Measurements from ENCODE around the gene ABI2. TPM values are rescaled to one million over a fixed set of nuclear protein-coding genes. Genes with fewer than 3 reads are reported as not detected.
"Not testable (repeated sequence)": the region's sequence is repeated elsewhere in the genome, so short reads cannot be mapped to it uniquely, and the experiment has no call there.

The ABI2 gene
- total RNA-seq, result 27.5 and 32.7 TPM in 2 replicates

DNA sequence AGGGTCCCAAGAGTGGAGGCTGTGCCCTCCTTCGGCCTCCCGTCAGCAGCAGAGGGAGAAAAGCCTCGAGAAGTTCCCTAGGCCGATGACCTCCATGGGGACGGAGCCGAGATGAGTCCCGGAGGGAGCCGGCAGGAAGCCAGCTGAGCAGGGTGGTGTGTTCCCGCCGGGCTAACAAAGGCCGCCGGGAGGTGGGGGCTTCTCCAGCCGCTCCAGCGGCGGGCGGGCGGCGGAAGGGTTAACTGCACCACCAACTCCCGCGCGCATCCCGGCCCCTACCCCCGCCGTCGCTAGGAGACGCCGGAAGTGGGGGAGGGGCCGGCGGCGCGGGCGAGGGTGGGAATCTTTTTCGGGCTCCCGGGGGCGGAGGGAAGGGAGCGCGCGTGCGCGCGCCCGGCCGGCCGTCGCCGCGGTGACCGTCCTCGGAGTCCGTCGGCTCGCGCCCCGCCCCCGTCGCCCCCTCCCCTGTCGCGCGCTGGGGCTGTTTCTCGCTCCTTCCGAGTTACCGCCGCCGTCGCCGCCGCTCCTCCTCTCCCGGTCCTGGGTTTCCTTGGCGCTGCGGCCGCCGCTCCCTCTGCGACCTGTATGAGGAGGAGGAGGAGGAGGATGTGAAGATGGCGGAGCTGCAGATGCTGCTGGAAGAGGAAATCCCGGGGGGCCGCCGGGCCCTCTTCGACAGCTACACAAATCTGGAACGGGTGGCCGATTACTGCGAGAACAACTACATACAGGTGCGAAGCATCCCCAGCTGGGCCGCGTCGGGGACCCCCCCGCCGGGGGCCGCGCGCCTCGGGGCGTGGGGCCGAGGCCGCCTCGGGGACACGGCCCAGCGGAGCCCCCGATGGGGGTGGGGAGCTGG lies at the start of gene ABI2:
TSS of gene ABI2 (plus strand) at position 494 of the 859 bp plus-strand sequence. CDS start at position 615, 121 bp downstream.
- DNase-seq, result peak; percentile 91
- H3K4me3 Mint-ChIP-seq, result peak within 1 kb of the TSS; percentile 91
- peaks cover 20% of the 10 kb centered on the region for H3K4me1 Mint-ChIP-seq
- intact Hi-C loops (cut with micrococcal nuclease), result loop anchor here (1.0 to 10.0 kb wide), 2 partner anchors 89 to 487 kb away; partner anchors contain the start of gene CYP20A1
- H3K27me3 Mint-ChIP-seq, result no peaks in the 10 kb centered on the region
- no peaks in the 10 kb centered on the region for H3K9me3 Mint-ChIP-seq
- peak within 1 kb of the TSS; percentile 86 for H3K27ac Mint-ChIP-seq
- H3K36me3 Mint-ChIP-seq (ENCODE audit: low read depth), result peaks cover 2% of the 10 kb centered on the region

DNA sequence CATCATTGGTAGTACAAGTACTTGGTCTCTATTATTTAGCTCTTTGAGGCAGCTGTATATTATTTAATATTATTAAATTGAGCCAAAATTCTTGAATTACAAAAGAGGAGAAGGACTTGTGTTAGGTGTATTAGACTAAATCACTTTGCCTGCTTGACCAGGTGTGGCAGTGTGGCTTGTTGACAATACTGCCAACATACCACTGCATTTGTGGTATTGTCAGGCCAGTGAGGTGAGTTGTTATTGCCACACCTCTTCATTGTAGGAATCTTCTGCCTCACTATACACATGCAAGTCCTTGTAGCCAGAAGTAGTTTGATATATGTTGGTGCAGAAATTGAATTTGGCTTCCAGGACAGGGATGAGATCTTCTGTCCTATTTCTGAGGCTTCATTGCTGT lies 48.9 kb upstream of the ABI2 start:
- H3K9me3 Mint-ChIP-seq, result no peaks in the 10 kb centered on the region

DNA sequence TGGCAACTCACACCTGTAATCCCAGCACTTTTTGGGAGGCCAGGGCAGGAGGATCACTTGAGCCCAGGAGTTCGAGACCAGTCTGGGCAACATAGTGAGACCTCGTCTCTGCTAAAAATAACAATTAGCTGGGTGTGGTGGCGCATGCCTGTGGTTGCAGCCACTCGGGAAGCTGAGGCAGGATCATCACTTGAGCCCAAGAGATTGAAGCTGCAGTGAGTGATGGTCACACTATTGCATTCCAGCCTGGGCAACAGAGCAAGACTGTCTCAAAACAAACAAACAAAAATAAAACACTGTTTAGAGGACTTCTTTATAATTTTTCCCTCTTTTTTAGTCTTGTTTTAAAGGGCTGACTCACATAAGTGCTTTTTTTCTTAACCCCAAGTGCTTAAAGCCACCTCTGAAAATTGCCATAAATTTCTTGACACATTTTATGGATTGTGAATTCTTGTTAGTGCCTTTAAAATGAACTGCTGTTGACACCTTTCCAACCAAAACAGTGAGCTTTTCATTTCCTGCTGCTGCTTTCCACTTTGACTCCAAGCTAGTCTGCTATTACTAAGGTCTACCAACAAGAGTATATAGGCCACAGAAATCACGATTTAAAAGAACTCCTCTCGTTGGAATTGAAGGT lies 47.6 kb upstream of the ABI2 start:
- Mint-ChIP-seq H3K9me3 (no peaks in the 10 kb centered on the region), H3K4me1 (no peaks in the 10 kb centered on the region), H3K4me3 (no peak overlapping the region), H3K36me3 (ENCODE audit: low read depth) (peaks cover 43% of the 10 kb centered on the region), H3K27me3 (no peaks in the 10 kb centered on the region), H3K27ac (no peak overlapping the region)
- no peak for DNase-seq
- intact Hi-C loops (cut with micrococcal nuclease), result no loop called here

More for the DNA sequence above, 48.9 kb upstream of the ABI2 start:
- Mint-ChIP-seq H3K4me3 (no peak overlapping the region), H3K27me3 (no peaks in the 10 kb centered on the region), H3K36me3 (ENCODE audit: low read depth) (peaks cover 39% of the 10 kb centered on the region), H3K27ac (no peak overlapping the region), H3K4me1 (no peaks in the 10 kb centered on the region)
- intact Hi-C loops (cut with micrococcal nuclease), result no loop called here
- DNase-seq, result no peak

DNA sequence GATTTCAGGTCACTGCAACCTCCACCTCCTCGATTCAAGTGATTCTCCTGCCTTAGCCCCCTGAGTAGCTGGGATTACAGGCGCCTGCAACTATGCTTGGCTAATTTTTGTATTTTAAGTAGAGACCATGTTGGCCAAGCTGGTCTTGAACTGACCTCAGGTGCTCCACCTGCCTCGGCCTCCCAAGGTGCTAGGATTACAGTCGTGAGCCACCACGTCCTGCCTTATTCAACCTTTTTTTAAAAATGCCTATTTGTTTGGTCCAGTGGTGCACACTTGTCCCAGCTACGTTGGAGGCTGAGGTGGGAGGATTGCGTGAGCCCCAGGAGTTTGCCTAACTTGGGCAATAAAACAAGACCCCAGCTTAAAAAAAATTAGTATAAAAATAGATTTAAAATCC lies 46.1 kb upstream of the ABI2 start:
- no peaks in the 10 kb centered on the region for H3K27me3 Mint-ChIP-seq
- intact Hi-C loops (cut with micrococcal nuclease), result no loop called here
- peaks cover 41% of the 10 kb centered on the region for H3K36me3 Mint-ChIP-seq (ENCODE audit: low read depth)
- H3K4me1 Mint-ChIP-seq, result peaks cover 3% of the 10 kb centered on the region
- H3K27ac Mint-ChIP-seq, result no peak overlapping the region
- no peak for DNase-seq
- H3K9me3 Mint-ChIP-seq, result no peaks in the 10 kb centered on the region
- no peak overlapping the region for H3K4me3 Mint-ChIP-seq

DNA sequence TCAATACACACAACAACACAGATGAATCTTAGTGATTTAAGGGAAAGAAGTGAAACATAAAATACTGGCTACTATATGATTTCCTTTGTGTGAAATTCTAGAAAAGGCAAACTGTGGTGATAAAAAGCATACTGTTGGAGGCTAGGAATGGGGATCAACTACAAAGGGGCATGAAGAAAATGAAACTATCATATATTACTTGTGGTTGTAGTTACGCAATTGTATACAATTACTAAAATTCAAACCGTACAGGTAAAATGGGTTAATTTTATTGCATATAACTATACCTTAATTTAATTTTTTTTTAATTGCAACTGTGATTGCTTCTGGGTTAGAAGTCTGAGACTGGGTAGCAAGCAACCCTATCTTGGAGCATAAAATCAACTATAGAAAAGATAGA lies 41.7 kb upstream of the ABI2 start:
- no peaks in the 10 kb centered on the region for H3K9me3 Mint-ChIP-seq
- no peaks in the 10 kb centered on the region for H3K27me3 Mint-ChIP-seq
- peaks cover 3% of the 10 kb centered on the region for H3K4me1 Mint-ChIP-seq
- DNase-seq, result no peak
- H3K36me3 Mint-ChIP-seq (ENCODE audit: low read depth), result peaks cover 25% of the 10 kb centered on the region
- H3K27ac Mint-ChIP-seq, result no peak overlapping the region
- intact Hi-C loops (cut with micrococcal nuclease), result no loop called here
- H3K4me3 Mint-ChIP-seq, result no peak overlapping the region

DNA sequence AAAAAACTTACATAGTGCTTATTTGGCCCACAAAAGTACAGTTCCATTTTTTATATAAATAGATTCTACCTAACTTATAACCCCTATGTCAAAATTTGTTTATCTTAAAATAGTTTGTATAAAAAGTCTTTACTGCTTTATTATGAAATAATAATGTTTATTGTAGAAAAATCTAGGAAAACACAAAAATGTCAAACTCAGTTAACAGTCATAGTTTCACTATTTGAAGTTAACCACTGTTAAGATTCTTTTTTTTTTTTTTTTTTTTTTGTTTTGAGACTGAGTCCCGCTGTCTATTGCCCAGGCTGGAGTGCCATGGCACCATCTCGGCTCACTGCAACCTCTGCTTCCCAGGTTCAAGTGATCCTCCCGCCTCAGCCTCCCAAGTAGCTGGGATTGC lies 26.5 kb upstream of the ABI2 start:
- Mint-ChIP-seq H3K27ac (no peak overlapping the region), H3K4me3 (no peak overlapping the region), H3K4me1 (peaks cover 2% of the 10 kb centered on the region), H3K36me3 (ENCODE audit: low read depth) (peaks cover 15% of the 10 kb centered on the region), H3K27me3 (no peaks in the 10 kb centered on the region), H3K9me3 (no peaks in the 10 kb centered on the region)
- DNase-seq, result no peak
- intact Hi-C loops (cut with micrococcal nuclease), result no loop called here

DNA sequence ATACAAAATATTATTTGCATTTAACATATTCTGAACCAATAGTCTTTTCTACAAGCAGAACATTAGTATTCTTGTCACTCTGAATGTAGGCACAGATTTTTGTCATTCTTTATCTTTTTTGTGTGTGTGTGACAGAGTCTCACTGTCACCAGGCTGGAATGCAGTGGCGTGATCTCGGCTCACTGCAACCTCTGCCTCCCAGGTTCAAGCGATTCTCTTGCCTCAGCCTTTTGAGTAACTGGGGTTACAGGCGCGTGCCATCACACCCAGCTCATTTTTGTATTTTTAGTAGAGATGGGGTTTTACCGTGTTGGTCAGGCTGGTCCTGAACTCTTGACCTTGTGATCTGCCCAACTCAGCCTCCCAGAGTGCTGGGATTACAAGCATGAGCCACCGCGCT lies 25.6 kb upstream of the ABI2 start:
- H3K9me3 Mint-ChIP-seq; H3K4me1 Mint-ChIP-seq; H3K27me3 Mint-ChIP-seq; H3K4me3 Mint-ChIP-seq; intact Hi-C loops (cut with micrococcal nuclease); DNase-seq; H3K27ac Mint-ChIP-seq: not testable (repeated sequence)
- peaks cover 17% of the 10 kb centered on the region for H3K36me3 Mint-ChIP-seq (ENCODE audit: low read depth)

DNA sequence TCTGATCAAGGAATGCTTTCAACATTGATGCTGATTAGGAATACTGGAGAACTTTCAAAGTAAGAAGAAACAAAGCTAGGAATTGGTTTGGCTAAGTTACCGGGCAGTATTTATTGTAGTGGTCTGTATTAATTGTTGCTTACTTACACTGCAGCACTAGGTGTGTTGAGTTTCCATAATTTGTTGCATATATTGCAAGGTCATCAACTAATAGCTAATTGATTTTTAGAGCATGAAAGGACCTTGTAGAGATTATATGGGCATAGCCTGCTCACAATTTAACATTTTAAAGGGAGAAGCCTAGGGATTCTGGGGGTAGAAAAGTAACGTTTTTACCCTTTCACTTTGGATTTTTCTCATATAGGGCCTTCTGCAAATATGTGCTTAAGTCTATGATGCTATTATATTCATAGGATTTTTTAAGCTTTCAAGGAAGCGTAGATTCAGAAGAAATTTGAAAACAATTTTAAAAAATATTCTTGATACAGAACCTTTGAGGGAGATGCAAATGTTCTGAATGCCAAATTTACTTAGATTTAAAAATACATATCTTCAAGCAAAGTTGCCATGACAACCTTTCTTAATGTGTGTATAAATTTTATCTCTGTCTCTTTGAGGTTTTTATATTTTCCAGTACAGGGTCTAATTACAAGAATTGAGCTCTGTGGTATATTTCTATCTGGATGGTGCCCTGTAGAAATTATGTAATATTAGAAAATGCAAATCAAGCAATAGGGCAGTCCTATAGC lies 17.3 kb upstream of the ABI2 start:
- H3K36me3 Mint-ChIP-seq (ENCODE audit: low read depth), result peaks cover 21% of the 10 kb centered on the region
- no peaks in the 10 kb centered on the region for H3K9me3 Mint-ChIP-seq
- DNase-seq, result no peak
- no peaks in the 10 kb centered on the region for H3K4me1 Mint-ChIP-seq
- intact Hi-C loops (cut with micrococcal nuclease), result no loop called here
- no peaks in the 10 kb centered on the region for H3K27me3 Mint-ChIP-seq
- no peak overlapping the region for H3K27ac Mint-ChIP-seq
- no peak overlapping the region for H3K4me3 Mint-ChIP-seq

DNA sequence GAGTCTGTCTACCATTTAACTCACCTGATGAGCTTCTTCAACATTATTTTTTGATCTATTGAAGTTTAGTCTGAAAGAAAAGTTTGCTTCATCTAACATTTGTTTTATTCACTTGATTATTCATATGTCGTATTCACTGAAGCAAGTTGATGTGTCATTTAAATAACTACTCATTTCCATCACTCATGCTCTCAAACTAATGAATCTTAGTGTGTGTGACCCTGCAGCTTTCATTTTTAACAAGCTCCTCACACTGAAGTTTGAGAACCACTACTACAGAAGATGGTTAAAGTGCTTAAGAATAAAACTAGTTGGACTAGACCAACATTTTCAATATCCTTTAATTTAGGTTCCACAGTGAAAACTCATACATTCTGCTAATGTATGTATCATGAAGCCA lies 1.8 kb upstream of the ABI2 start:
- intact Hi-C loops (cut with micrococcal nuclease), result loop anchor here (10.0 kb wide), 1 partner anchor 488 kb away; no protein-coding TSS in a partner anchor

DNA sequence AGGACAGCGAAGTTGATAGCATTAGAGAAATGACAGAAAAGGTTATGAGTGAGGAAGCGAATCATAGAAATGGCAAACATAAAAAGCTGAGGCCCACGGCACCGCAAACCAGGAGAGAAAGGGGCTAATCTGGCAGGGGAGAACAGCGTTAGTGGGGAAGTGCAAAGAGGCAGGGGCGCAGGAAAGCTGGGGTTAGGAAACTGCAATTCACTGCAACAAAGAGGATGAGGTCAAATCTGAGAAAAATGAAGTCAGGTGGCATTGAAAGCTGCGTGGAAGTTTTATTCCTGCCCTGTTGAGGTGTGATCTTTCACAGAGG lies 653 bp upstream of the ABI2 start:
- Mint-ChIP-seq H3K4me1 (peaks cover 19% of the 10 kb centered on the region), H3K4me3 (peak overlapping the region; percentile 78), H3K36me3 (ENCODE audit: low read depth) (peaks cover 2% of the 10 kb centered on the region), H3K27ac (peak overlapping the region; percentile 86), H3K9me3 (no peaks in the 10 kb centered on the region), H3K27me3 (peaks cover 2% of the 10 kb centered on the region)
- no peak for DNase-seq
- intact Hi-C loops (cut with micrococcal nuclease), result loop anchor here (10.0 kb wide), 1 partner anchor 487 kb away; no protein-coding TSS in a partner anchor

More for the DNA sequence above, 1.8 kb upstream of the ABI2 start:
- DNase-seq, result no peak
- H3K9me3 Mint-ChIP-seq, result no peaks in the 10 kb centered on the region
- H3K4me1 Mint-ChIP-seq, result peaks cover 19% of the 10 kb centered on the region
- H3K27ac Mint-ChIP-seq, result no peak overlapping the region
- H3K4me3 Mint-ChIP-seq, result no peak overlapping the region
- H3K36me3 Mint-ChIP-seq (ENCODE audit: low read depth), result peaks cover 2% of the 10 kb centered on the region
- peaks cover 2% of the 10 kb centered on the region for H3K27me3 Mint-ChIP-seq

DNA sequence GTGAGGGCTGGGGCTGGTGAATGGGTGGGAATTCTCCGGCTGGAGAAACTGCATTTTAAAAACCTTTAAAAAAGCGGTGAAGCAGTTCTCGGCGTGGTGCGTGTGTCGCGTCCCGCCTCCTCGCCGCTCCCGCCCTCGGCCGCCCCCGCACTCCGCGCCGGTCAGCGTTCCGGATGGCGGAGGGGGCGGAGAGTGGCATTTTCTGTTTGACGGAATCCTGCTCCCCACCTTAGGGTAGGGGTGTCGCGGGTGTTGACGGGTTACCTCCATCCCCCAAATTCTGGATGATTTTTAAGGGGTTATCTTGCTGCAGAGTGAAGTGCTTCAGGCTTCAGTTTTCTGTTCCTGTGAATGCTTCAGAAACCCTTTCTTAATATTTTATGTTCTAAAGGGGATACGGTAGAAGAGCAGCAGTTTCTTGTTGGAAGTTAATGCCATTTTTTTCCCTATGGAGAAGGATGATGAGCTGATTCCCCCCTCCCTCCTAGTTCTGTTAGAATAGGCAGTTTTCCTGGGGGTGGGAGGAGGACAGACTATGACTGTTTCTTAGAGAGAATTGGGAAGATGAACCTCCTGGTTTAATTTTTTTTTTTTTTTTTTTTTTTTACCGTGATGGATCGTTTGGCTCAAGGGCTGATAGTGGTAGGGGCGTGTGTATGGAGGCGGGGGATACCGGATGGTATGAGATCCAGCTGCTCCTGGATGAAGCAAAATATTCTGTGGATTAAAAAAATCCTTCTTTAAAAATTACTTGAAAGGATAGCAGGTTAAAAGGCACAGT lies 756 bp downstream of the ABI2 start:
- peak; percentile 87 for DNase-seq
- H3K27ac Mint-ChIP-seq, result peak overlapping the region; percentile 74
- peaks cover 22% of the 10 kb centered on the region for H3K4me1 Mint-ChIP-seq
- H3K36me3 Mint-ChIP-seq (ENCODE audit: low read depth), result peaks cover 2% of the 10 kb centered on the region
- H3K27me3 Mint-ChIP-seq, result no peaks in the 10 kb centered on the region
- no peaks in the 10 kb centered on the region for H3K9me3 Mint-ChIP-seq
- H3K4me3 Mint-ChIP-seq, result peak overlapping the region; percentile 91
- intact Hi-C loops (cut with micrococcal nuclease), result loop anchor here (1.0 to 10.0 kb wide), 2 partner anchors 90 to 486 kb away; partner anchors contain the start of gene CYP20A1

DNA sequence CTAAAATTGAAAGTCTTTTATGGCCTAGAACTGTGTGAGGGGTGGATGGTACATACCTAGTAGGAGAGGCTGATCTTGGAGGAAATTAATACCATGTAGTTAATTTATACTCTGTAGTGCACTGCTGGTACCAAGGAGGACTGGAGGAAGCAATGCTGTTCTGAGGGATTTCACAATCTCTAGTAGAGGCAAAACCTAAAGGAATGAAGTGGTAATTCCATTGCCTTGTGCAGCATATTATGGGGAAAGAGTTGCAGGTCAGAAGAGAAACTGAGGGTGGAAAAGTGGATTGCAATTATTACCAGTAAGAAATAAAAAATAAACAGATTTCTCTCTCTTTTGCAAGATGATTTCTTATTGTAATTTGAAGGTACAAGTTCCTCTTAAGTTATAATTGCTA lies 2.2 kb downstream of the ABI2 start:
- Mint-ChIP-seq H3K4me1 (peaks cover 22% of the 10 kb centered on the region), H3K27me3 (no peaks in the 10 kb centered on the region), H3K36me3 (ENCODE audit: low read depth) (peaks cover 5% of the 10 kb centered on the region), H3K9me3 (no peaks in the 10 kb centered on the region), H3K27ac (no peak overlapping the region), H3K4me3 (peak overlapping the region; percentile 91)
- no peak for DNase-seq
- intact Hi-C loops (cut with micrococcal nuclease), result no loop called here

DNA sequence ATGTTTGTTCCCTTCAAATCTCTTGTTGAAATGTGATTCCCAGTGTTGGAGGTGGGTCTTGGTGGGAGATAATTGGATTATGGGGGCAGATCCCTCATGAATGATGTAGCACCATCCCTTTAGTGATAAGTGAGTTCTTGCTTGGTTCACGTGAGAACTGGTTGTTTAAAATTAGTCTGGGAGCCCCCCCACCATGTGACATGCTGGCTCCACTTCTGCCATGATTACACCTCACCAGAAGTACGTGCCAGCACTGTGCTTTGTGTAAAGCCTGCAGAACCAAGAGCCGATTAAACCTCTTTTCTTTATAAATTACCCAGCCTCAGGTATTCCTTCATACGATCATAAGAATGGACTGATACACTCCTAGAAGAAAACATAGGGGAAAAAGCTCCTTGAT lies 10.1 kb downstream of the ABI2 start:
- no peak for DNase-seq
- intact Hi-C loops (cut with micrococcal nuclease), result no loop called here
- H3K4me3 Mint-ChIP-seq, result no peak overlapping the region
- H3K27me3 Mint-ChIP-seq, result no peaks in the 10 kb centered on the region
- H3K9me3 Mint-ChIP-seq, result no peaks in the 10 kb centered on the region
- H3K4me1 Mint-ChIP-seq, result peaks cover 4% of the 10 kb centered on the region
- H3K27ac Mint-ChIP-seq, result no peak overlapping the region
- peaks cover 4% of the 10 kb centered on the region for H3K36me3 Mint-ChIP-seq (ENCODE audit: low read depth)
